NT2/D1 (cell line): ENCODE data around the gene DNAH11.
"Not testable (repeated sequence)": the region's sequence is repeated elsewhere in the genome, so short reads cannot be mapped to it uniquely, and the experiment has no call there.

Source experiments
- DNase-seq: peaks from one replicate; pipeline ENCODE4 v3.0.0-alpha.2; 2011; ENCODE audit warnings: low read depth, low spot score
- H3K27me3 ChIP-seq: 2 replicates; pipeline ENCODE4 v1.6.0; 2011; ENCODE audit warnings: mild to moderate bottlenecking; ENCODE audit not compliant: insufficient read length, insufficient read depth
- H3K36me3 ChIP-seq: 2 replicates; pipeline ENCODE4 v1.6.1; 2011; ENCODE audit warnings: mild to moderate bottlenecking, low read length, mixed read lengths; ENCODE audit not compliant: insufficient read depth, insufficient read length
- H3K4me1 ChIP-seq: 2 replicates; pipeline ENCODE4 v1.5.1; 2011; ENCODE audit not compliant: insufficient read depth, insufficient read length
- H3K4me3 ChIP-seq: 2 replicates; pipeline ENCODE4 v1.5.1; 2011; ENCODE audit warnings: low read depth; ENCODE audit not compliant: insufficient read length
- H3K9ac ChIP-seq: 2 replicates; pipeline ENCODE4 v1.6.0; 2011; ENCODE audit warnings: low read depth; ENCODE audit not compliant: insufficient read length
- H3K9me3 ChIP-seq: 2 replicates; pipeline ENCODE4 v1.5.1; 2011; ENCODE audit warnings: mild to moderate bottlenecking, low read length; ENCODE audit not compliant: insufficient read depth
- SUZ12 ChIP-seq: IDR thresholded peaks from 2 replicates; pipeline ENCODE4 v1.6.1; 2011; ENCODE audit not compliant: insufficient read length, insufficient read depth; ENCODE audit errors: extremely low read depth
- YY1 ChIP-seq: IDR thresholded peaks from 2 replicates; pipeline ENCODE4 v1.6.1; 2011; ENCODE audit not compliant: insufficient read length, insufficient read depth
- ZNF274 ChIP-seq: IDR thresholded peaks from 2 replicates; pipeline ENCODE4 v1.6.1; 2011; ENCODE audit warnings: mild to moderate bottlenecking, low read depth, low read length

The DNAH11 gene

DNA sequence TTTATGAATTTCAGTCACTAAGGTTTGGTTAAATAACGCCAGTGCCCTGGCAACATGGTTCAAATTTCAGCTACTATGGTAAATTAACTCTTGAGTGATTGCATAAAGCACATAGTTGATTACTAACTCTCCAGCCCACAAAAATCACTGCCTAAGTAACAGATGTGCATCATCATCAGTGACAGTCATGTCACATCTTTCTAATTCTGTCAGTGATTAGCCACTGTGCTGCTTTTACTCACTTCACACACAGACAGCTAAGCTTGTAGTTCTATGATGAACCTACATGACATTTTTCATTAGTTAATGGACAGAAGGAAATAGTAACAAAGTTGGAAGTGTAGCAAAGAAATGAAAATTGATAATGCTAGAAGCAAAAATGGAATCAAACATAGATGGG is 108.9 kb downstream of the DNAH11 start:
- Histone ChIP-seq H3K4me3 (no peak overlapping the region), H3K9ac (no peak overlapping the region), H3K4me1 (no peaks in the 10 kb centered on the region), H3K27me3 (no peaks in the 10 kb centered on the region), H3K36me3 (no peaks in the 10 kb centered on the region), H3K9me3 (no peaks in the 10 kb centered on the region)
- DNase-seq, result no peak
- TF ChIP-seq ZNF274, result no peak
- TF ChIP-seq SUZ12, result no peak
- no peak for TF ChIP-seq YY1

DNA sequence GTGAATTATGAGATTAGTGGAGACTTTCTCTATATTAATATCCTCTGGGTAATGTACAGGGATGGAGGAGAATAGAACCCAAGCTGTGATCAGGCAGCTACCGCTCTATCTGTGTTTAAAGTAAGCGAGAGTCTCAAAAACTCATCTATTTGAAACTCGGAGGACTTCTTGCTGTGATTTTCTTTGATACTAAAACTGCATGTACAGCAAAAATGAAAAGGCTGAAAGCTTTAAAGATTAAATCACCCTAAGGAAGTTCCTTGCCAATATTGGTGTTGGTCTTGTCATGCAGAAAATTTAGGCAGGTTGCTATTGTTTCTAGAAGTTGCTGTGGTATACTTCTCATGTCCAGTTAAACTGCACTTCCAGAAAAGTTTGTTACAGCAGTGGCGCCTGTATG is 110.8 kb downstream of the DNAH11 start:
- no peaks in the 10 kb centered on the region for H3K4me1 ChIP-seq
- no peak overlapping the region for H3K4me3 ChIP-seq
- no peaks in the 10 kb centered on the region for H3K9me3 ChIP-seq
- no peaks in the 10 kb centered on the region for H3K36me3 ChIP-seq
- no peak for DNase-seq
- TF ChIP-seq YY1, result no peak
- TF ChIP-seq SUZ12, result no peak
- no peak for TF ChIP-seq ZNF274
- no peak overlapping the region for H3K9ac ChIP-seq
- H3K27me3 ChIP-seq, result no peaks in the 10 kb centered on the region

DNA sequence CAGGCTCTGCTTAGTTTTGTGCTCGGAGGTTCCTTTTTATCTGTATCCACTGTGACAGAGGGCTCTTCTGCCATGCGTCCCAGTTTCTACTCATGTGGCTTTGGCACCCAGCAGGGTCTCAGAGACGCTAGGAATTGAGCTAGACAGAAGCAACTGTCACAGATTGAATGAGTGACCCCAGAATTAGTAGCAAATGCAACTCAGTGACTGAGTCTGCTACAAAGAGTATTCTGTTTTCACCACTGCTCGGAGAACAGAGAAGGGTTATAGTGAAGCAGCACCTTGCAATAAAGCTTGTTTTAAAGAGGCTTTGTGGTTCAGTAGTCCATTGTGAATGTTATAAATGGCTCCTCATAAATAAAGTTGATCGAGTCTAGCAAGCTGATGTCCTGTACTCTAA is 113.2 kb downstream of the DNAH11 start:
- Histone ChIP-seq H3K4me3 (no peak overlapping the region), H3K4me1 (no peaks in the 10 kb centered on the region), H3K36me3 (no peaks in the 10 kb centered on the region), H3K27me3 (no peaks in the 10 kb centered on the region), H3K9ac (no peak overlapping the region), H3K9me3 (peaks cover 7% of the 10 kb centered on the region; the same call in 1 of the 2 replicates)
- DNase-seq, result no peak
- TF ChIP-seq YY1 (no peak), SUZ12 (no peak), ZNF274 (no peak)

DNA sequence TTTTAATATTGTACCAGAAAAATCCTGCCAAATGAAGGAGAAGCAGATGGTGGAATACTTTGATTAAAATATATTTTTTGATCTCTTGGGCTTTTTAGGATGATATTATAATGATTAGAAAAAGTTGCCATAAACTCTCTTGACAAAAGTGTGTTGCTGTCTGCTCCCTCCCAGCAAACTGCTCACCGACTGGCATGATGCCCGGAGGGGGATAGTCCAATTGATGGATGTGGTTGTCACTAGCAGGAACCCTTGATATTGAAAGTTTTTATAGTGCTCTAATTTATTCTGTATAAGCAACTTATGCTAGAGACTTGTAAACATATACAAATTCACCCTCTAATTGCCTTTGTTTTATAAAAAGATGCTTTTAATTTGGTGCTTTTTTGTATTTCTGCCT is 114.0 kb downstream of the DNAH11 start:
- H3K9ac ChIP-seq, result no peak overlapping the region
- TF ChIP-seq YY1 (no peak), SUZ12 (no peak), ZNF274 (no peak)
- H3K36me3 ChIP-seq, result no peaks in the 10 kb centered on the region
- H3K4me1 ChIP-seq, result no peaks in the 10 kb centered on the region
- peaks cover 14% of the 10 kb centered on the region for H3K9me3 ChIP-seq
- no peak overlapping the region for H3K4me3 ChIP-seq
- DNase-seq, result no peak
- H3K27me3 ChIP-seq, result no peaks in the 10 kb centered on the region

DNA sequence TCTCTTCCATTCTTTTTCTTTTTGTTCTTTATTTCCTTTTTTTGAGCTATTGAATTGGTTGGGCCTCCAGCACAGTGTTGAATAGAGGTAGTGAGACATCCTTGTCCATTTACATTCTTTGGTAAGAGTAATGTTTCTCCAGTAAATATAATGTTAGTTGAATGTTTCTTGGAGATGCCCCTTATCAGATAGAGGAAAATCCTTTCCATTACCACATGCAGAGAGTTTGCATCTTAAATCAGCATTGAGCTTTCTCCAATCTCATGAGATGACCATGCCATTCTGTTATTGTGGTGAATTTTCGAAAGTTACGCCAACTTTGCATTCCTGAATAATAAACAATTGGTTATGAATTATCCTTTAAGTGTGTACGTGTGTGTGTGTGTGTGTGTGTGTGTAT is 127.7 kb downstream of the DNAH11 start:
- DNase-seq, result no peak
- Histone ChIP-seq H3K36me3 (no peaks in the 10 kb centered on the region), H3K27me3 (no peaks in the 10 kb centered on the region), H3K9ac (no peak overlapping the region), H3K4me3 (no peak overlapping the region), H3K4me1 (no peaks in the 10 kb centered on the region), H3K9me3 (no peaks in the 10 kb centered on the region)
- TF ChIP-seq YY1, result no peak
- no peak for TF ChIP-seq ZNF274
- no peak for TF ChIP-seq SUZ12

DNA sequence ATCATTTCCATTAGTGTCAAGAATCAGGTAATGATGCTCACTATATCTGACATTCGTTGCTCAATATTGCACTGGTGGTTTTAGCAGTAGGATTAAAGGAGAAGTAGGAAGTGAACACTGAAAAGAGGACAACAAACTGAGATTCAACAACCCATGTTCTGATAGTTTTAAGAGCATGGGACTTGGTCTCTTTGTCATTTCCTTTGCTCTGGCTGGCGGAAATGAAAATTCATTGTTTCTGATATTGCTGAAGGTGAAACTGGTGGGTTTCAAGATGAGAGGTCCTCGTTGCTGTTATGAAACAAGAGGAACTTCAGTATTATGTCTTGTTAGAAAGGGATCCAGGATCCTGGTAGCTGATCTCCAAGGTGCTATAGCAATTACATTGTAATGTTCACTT is 129.0 kb downstream of the DNAH11 start:
- no peaks in the 10 kb centered on the region for H3K4me1 ChIP-seq
- H3K9me3 ChIP-seq, result no peaks in the 10 kb centered on the region
- no peaks in the 10 kb centered on the region for H3K36me3 ChIP-seq
- H3K9ac ChIP-seq, result no peak overlapping the region
- TF ChIP-seq YY1, result no peak
- TF ChIP-seq SUZ12, result no peak
- no peak for TF ChIP-seq ZNF274
- no peaks in the 10 kb centered on the region for H3K27me3 ChIP-seq
- DNase-seq, result no peak
- no peak overlapping the region for H3K4me3 ChIP-seq

DNA sequence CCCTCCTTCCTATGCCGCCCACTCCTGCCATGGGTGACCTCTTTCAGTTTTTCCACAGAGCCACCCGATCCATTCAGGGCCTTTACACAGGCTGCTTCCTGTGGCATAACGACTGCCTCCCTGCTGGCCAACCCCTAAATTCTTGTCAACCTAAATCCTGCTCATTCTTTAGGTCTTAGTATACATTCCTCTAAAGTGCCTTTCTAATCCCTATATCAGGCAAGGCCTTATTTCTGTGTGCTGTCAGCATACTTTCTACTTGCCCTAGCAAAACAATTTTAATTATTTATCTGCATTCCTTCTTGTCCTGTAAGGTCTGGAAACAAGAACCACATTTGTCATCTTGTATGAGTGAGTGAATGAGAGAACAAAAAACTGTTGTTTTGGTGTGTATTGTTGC is 132.4 kb downstream of the DNAH11 start:
- Histone ChIP-seq H3K27me3 (no peaks in the 10 kb centered on the region), H3K4me1 (no peaks in the 10 kb centered on the region), H3K9me3 (peaks cover 6% of the 10 kb centered on the region; the same call in 1 of the 2 replicates), H3K9ac (no peak overlapping the region), H3K36me3 (no peaks in the 10 kb centered on the region), H3K4me3 (no peak overlapping the region)
- TF ChIP-seq SUZ12, result no peak
- TF ChIP-seq YY1, result no peak
- TF ChIP-seq ZNF274, result no peak
- DNase-seq, result no peak

DNA sequence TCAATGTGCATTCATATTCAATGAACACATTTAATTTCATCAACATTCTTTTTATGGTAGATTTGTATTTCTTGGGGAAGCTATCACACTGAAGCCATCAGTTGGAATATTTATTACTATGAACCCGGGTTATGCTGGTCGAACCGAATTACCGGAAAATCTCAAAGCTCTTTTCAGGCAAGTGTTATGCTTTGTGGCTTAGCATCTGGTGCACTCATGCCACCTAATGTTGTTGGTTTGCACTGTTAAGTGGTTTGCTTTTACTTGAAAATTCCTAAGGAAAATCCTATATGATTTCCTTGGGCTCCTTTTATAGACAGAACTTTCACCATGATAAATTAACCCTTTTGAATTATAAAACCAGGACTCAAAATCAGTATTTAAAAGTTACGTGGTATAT is 147.9 kb downstream of the DNAH11 start:
- no peak for TF ChIP-seq ZNF274
- no peak for TF ChIP-seq YY1
- TF ChIP-seq SUZ12, result no peak
- no peak for DNase-seq
- no peaks in the 10 kb centered on the region for H3K36me3 ChIP-seq
- H3K4me1 ChIP-seq, result no peaks in the 10 kb centered on the region
- H3K4me3 ChIP-seq, result no peak overlapping the region
- no peak overlapping the region for H3K9ac ChIP-seq
- H3K9me3 ChIP-seq, result no peaks in the 10 kb centered on the region
- no peaks in the 10 kb centered on the region for H3K27me3 ChIP-seq

DNA sequence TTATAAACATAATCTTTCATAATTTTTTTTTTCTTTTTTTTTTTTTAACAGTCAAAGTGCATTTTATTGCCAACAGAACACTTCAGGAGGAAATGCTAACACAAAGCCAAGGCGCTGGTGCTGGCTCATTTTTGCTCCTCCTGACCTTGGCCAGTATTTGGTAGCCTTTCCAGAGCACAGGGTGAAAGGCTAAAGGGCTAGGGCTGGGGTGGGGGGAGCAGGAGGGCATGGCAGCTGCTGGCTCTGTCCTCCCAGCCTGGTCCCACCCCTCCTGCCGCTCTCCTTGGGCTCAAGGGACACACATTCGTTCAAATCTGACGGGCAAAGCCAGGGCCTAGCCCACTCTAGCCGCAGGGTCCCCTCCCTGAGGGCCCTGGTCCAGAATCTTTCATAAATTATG is 148.3 kb downstream of the DNAH11 start:
- H3K4me3 ChIP-seq, H3K27me3 ChIP-seq, H3K9ac ChIP-seq, H3K9me3 ChIP-seq, H3K4me1 ChIP-seq, DNase-seq, H3K36me3 ChIP-seq: not testable (repeated sequence)

DNA sequence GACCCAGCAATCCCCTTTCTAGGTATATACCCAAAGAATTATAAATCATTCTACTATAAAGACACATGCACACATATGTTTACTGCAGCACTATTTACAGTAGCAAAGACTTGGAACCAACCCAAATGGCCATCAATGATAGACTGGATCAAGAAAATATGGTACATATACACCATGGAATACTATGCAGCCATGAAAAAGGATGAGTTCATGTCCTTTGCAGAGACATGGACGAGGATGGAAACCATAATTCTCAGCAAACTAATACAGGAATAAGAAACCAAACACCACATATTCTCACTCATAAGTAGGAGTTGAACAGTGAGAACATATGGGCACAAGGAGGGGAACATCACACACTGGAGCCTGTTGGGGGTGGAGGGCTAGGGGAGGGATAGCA is 157.7 kb downstream of the DNAH11 start:
- not testable (repeated sequence) for H3K36me3 ChIP-seq, H3K4me1 ChIP-seq, H3K9ac ChIP-seq, DNase-seq, H3K4me3 ChIP-seq, H3K9me3 ChIP-seq, H3K27me3 ChIP-seq
